Neuron (in vitro differentiated cells): ENCODE results near the gene GLMN.

Experiments used
- H2AFZ ChIP-seq: one replicate; pipeline ENCODE4 v1.6.1; 2013; ENCODE audit warnings: low read depth, mild to moderate bottlenecking, inconsistent platforms, low read length, moderate library complexity
- H3K27me3 ChIP-seq: one replicate; pipeline ENCODE4 v1.6.1; 2013; ENCODE audit warnings: low read length; ENCODE audit not compliant: insufficient read depth
- H3K36me3 ChIP-seq: one replicate; pipeline ENCODE4 v1.6.1; 2013; ENCODE audit warnings: low read length; ENCODE audit not compliant: insufficient read depth
- H3K4me1 ChIP-seq: one replicate; pipeline ENCODE4 v1.6.1; 2013; ENCODE audit warnings: low read length; ENCODE audit not compliant: insufficient read depth
- H3K4me3 ChIP-seq: 2 replicates; pipeline ENCODE4 v1.5.1; 2013; ENCODE audit warnings: mild to moderate bottlenecking, low read length, moderate library complexity
- H3K9me3 ChIP-seq: one replicate; pipeline ENCODE4 v1.6.1; 2013; ENCODE audit warnings: low read length

The GLMN gene, protein sequence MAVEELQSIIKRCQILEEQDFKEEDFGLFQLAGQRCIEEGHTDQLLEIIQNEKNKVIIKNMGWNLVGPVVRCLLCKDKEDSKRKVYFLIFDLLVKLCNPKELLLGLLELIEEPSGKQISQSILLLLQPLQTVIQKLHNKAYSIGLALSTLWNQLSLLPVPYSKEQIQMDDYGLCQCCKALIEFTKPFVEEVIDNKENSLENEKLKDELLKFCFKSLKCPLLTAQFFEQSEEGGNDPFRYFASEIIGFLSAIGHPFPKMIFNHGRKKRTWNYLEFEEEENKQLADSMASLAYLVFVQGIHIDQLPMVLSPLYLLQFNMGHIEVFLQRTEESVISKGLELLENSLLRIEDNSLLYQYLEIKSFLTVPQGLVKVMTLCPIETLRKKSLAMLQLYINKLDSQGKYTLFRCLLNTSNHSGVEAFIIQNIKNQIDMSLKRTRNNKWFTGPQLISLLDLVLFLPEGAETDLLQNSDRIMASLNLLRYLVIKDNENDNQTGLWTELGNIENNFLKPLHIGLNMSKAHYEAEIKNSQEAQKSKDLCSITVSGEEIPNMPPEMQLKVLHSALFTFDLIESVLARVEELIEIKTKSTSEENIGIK

GRCh38 chr1:92298573-92299476 lies at the start of gene GLMN, which contains the start of gene RPAP2:
Gene GLMN (minus strand): TSS chr1:92298987. CDS start chr1:92297999, 988 bp downstream.
Gene RPAP2 (plus strand): TSS chr1:92299059. CDS start chr1:92299074, 15 bp downstream.
- Histone ChIP-seq H3K36me3 (peaks cover 51% of the 10 kb centered on the region), H3K4me3 (peak within 1 kb of the TSS; percentile 58)

GRCh38 chr1:92346866-92347640 lies 48.3 kb upstream of the GLMN start:
- Histone ChIP-seq H3K9me3 (peaks cover 4% of the 10 kb centered on the region), H3K27me3 (no peaks in the 10 kb centered on the region), H2AFZ (no peak overlapping the region), H3K36me3 (peaks cover 61% of the 10 kb centered on the region), H3K4me1 (no peaks in the 10 kb centered on the region), H3K4me3 (no peak overlapping the region)

More at GRCh38 chr1:92298573-92299476, at the start of gene GLMN, which contains the start of gene RPAP2:
- Histone ChIP-seq H2AFZ (peak within 1 kb of the TSS; percentile 84), H3K4me1 (peaks cover 19% of the 10 kb centered on the region), H3K27me3 (no peaks in the 10 kb centered on the region), H3K9me3 (no peaks in the 10 kb centered on the region)

DNA sequence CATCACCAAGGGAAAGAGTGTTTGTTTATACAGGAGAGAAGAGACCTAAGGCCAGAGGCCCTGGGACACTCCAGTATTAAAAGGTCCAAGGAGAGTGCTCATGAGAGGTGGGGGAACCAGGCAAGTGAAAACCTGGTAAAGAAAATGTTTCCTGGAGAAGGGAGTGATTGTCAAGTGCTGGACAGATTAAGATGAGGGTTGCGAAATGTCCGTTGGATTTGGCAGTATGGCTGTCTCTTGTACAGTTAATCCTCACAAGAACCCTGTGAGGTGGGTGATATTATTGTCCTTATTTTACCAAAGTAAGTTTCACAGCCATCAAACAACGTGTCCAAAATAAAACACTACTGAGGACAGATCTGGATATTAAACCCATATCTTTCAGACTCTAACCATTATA lies 44.3 kb upstream of the GLMN start:
- no peak overlapping the region for H2AFZ ChIP-seq
- H3K27me3 ChIP-seq, result no peaks in the 10 kb centered on the region
- no peaks in the 10 kb centered on the region for H3K9me3 ChIP-seq
- peaks cover 46% of the 10 kb centered on the region for H3K36me3 ChIP-seq
- no peaks in the 10 kb centered on the region for H3K4me1 ChIP-seq
- no peak overlapping the region for H3K4me3 ChIP-seq

- Histone ChIP-seq H3K27me3 (no peaks in the 10 kb centered on the region), H3K36me3 (peaks cover 49% of the 10 kb centered on the region), H2AFZ (no peak overlapping the region), H3K4me3 (no peak overlapping the region), H3K4me1 (no peaks in the 10 kb centered on the region), H3K9me3 (no peaks in the 10 kb centered on the region)
Observed at GRCh38 chr1:92342401-92342800, 43.6 kb upstream of the GLMN start.

DNA sequence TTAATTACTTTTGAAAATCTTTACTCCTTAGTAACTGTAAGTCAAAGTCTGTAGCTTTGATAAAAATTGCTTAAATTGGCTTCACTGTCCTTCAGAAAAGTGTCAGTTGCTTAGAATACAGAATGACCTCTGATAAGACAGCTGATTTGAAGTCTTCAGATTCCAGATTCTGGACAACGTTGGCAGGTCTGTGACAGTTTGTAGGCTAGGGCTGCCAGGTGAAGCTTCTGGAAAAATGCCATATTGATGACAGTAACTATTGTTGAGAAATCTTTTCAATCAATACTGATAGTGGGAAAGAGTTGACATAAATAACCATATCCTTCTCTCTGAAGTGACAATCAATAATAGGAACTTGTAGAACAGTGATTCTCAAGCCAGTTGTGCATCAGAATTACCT lies 41.4 kb upstream of the GLMN start:
- H3K9me3 ChIP-seq, result no peaks in the 10 kb centered on the region
- H3K4me3 ChIP-seq, result no peak overlapping the region
- H2AFZ ChIP-seq, result no peak overlapping the region
- H3K36me3 ChIP-seq, result peaks cover 45% of the 10 kb centered on the region
- H3K27me3 ChIP-seq, result no peaks in the 10 kb centered on the region
- H3K4me1 ChIP-seq, result no peaks in the 10 kb centered on the region

GRCh38 chr1:92333668-92334067 lies 34.9 kb upstream of the GLMN start:
- Histone ChIP-seq H3K27me3 (no peaks in the 10 kb centered on the region), H2AFZ (no peak overlapping the region), H3K4me3 (no peak overlapping the region), H3K9me3 (peaks cover 9% of the 10 kb centered on the region), H3K4me1 (no peaks in the 10 kb centered on the region), H3K36me3 (peaks cover 37% of the 10 kb centered on the region)

DNA sequence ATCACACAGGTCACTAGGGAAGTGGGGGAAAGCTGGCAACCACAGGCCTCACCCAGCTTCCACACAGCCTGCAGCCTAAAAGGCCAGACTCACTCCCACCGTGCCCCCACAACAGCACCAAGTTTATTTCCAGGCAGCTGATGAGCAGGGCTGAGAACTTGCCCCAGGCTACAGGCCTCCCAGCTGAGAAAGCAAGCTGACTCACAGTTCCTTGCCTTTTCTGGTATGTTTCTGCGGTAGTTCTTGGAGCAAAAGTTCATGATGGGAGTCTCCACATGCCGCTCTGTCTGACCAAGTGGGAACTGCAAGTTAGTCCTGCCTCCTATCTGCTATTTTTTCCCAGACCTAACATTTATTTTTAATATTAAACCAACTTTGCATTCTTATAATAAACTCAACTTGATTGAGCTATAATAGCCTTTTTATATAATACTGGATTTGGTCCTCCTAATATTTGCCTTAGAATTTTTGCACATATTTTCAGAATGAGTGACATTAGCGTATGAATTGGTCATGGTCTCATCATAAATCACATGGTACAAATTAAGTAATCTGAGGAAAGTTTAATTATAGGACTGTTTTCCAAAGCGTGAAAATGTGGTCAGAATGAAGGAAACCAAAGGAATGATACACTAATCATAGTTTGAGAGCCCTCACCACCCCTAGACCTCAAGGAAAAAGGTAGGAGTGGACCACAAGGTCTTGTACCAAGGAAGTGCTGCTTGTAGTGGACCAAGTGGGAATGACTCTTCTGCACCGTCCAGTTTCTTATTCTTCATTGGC lies 30.8 kb upstream of the GLMN start:
- H2AFZ ChIP-seq, result no peak overlapping the region
- H3K27me3 ChIP-seq, result no peaks in the 10 kb centered on the region
- H3K4me3 ChIP-seq, result no peak overlapping the region
- H3K4me1 ChIP-seq, result no peaks in the 10 kb centered on the region
- H3K9me3 ChIP-seq, result peaks cover 22% of the 10 kb centered on the region
- H3K36me3 ChIP-seq, result peaks cover 39% of the 10 kb centered on the region

- Histone ChIP-seq H3K4me3 (no peak overlapping the region), H3K27me3 (no peaks in the 10 kb centered on the region), H2AFZ (no peak overlapping the region), H3K9me3 (peaks cover 22% of the 10 kb centered on the region), H3K36me3 (peaks cover 50% of the 10 kb centered on the region), H3K4me1 (no peaks in the 10 kb centered on the region)
Observed at GRCh38 chr1:92327794-92328193, 29.0 kb upstream of the GLMN start.

DNA sequence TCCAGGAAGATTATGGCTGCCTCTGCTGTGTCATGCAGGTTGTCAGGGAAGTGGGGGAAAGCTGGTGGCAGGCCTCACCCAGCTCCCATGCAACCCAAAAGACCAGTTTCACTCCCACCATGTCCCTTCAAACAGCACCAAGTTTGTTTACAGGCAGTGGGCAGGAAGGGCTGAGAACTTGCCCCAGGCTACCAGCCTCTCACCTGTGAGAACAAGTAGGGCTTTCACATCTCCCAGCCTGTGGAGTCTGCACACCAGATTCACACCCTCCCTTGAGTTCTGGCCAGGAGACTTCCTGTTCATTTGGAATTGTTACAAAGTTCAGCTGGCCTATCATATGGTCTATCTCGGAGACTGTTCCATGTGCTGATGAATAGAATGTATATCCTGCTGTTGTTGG lies 27.9 kb upstream of the GLMN start:
- H3K27me3 ChIP-seq, result no peaks in the 10 kb centered on the region
- no peak overlapping the region for H2AFZ ChIP-seq
- no peaks in the 10 kb centered on the region for H3K4me1 ChIP-seq
- H3K9me3 ChIP-seq, result peaks cover 22% of the 10 kb centered on the region
- H3K36me3 ChIP-seq, result peaks cover 51% of the 10 kb centered on the region
- no peak overlapping the region for H3K4me3 ChIP-seq

GRCh38 chr1:92324784-92325183 lies 26.0 kb upstream of the GLMN start:
- Histone ChIP-seq H2AFZ (no peak overlapping the region), H3K4me3 (no peak overlapping the region), H3K36me3 (peaks cover 64% of the 10 kb centered on the region), H3K4me1 (no peaks in the 10 kb centered on the region), H3K27me3 (no peaks in the 10 kb centered on the region), H3K9me3 (peaks cover 20% of the 10 kb centered on the region)

- Histone ChIP-seq H3K4me3 (no peak overlapping the region), H3K36me3 (peaks cover 64% of the 10 kb centered on the region), H2AFZ (no peak overlapping the region), H3K4me1 (no peaks in the 10 kb centered on the region), H3K27me3 (no peaks in the 10 kb centered on the region), H3K9me3 (peaks cover 14% of the 10 kb centered on the region)
Observed at GRCh38 chr1:92323473-92324453, 25.0 kb upstream of the GLMN start.
